Activated CD4-positive, alpha-beta T cell treated with anti-CD3 and anti-CD28 coated beads, Interleukin-2, amount 50 U/mL, for 1 hour (primary cell): Measurements from ENCODE around the gene SIRPG.
"Not testable (repeated sequence)": the region's sequence is repeated elsewhere in the genome, so short reads cannot be mapped to it uniquely, and the experiment has no call there.

Source experiments
- DNase-seq: peaks from one replicate; pipeline ENCODE4 v3.0.0-alpha.2; 2020

The SIRPG gene

GRCh38 chr20:1657556-1658334 lies at the start of gene SIRPG:
Gene SIRPG (minus strand): TSS chr20:1657779. CDS start chr20:1657714, 65 bp downstream.
- no peak for DNase-seq

DNA sequence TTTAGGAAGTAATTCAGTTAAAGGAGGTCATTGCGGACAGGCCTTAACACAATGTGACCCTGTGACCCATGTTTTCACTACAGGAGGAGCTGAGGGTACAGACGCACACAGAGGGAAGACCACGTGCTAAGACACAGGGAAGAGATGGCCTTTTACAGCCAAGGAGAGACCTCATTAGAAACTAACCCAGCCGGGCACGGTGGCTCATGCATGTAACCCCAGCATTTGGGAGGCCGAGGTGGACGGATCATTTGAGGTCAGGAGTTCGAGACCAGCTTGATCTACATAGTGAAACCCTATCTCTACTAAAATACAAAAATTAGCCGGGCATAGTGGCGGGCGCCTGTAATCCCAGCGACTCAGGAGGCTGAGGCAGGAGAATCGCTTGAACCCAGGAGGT lies 49.3 kb upstream of the SIRPG start:
- DNase-seq = not testable (repeated sequence)

DNA sequence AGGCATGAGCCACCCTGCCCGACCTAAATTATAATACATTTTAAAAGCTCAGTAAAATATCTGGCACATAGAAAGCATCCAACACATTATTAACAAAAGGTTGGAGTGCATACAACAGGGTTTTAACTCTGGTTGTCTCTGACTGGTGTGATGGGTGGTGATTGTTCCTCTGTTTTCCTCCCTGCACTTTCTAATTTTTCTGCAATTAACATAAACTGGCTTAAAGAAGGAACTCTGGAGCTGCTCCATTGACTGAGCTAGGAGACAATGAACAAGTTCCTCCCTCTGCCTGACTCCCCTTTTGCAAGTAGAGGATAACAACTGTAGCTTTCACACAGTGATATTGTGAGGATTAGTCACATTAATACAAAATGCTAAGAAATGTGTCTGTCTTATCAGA lies 48.5 kb upstream of the SIRPG start:
- DNase-seq = no peak

- DNase-seq = no peak
Observed at GRCh38 chr20:1702855-1703254, 45.3 kb upstream of the SIRPG start.

DNA sequence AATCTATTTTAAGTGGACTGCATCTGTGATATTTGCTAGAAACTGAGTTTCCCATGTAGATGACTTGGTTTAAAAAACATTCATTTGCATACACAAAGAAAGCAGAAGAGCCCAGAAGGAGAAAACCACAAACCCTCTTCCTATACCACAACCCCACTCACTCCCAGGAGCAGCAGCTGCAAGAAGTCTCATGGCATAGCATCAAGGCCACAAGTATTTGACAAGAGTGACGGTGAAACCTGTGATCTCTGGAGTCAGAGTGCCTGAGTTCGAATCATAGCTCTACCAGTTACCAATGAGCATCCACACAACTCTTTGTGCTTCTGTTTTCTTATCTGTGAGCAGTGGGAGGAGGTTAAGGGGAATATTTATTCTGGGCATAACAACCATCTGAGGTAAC lies 44.7 kb upstream of the SIRPG start:
- no peak for DNase-seq

DNA sequence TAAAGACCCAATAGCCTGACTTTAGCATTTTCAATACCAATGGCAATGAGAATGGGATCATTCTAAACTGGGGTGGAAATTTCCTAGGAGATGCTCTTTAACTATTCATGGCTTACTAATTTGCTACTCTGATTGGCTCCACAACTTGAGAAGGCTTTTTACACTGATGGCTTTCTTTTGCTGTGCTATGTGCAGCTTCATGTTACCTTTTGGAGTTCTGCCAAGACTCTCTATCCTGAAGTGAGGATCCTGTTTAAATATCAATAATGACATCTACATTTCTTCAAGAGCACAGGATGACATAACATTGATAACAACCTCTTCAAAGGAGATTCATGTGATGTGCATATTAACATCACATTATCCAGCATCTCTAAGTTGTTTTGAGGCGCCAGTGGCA lies 43.4 kb upstream of the SIRPG start:
- no peak for DNase-seq

- no peak for DNase-seq
Observed at GRCh38 chr20:1697592-1697991, 40.0 kb upstream of the SIRPG start.

GRCh38 chr20:1696521-1697209 lies 39.1 kb upstream of the SIRPG start:
- DNase-seq = no peak

DNA sequence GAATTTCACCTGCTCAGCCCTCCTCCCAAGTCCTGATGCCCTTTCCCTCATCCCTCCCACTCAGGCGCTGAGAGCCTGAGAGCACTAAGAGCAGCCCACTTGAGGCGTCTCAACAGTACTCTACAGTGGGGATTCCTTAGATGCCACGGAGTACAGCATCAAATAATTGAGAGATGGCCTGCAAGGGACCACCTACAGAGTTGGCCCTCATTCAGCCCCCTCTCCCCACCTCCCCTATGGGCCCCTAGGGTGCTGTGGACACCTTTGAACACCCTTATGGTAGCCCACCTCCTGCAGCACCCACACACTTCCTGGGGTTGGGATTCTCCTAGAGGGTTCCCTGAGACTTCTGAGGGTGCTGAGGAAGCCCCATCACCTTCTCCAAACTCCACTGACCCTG lies 37.1 kb upstream of the SIRPG start:
- no peak for DNase-seq

- DNase-seq = no peak
Observed at GRCh38 chr20:1693427-1693826, 35.8 kb upstream of the SIRPG start.

DNA sequence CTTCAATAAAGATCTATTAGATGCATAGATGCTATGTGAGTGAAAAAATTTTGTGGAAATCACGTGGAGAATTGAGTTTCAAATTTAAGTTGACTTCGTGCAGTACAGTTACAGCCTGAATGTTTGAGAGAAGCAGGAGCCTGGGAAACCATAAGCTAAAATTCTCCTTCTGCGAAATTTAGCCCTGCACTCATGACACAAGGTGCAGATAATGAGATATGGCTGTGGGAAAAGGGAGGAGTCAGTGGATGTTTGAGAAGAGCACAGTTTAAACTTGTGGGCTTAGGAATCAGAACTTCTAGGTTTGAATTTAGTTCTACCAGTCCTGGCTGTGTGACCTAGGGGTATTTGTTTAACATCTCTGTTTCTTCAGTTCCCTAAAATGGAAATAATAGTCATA lies 32.1 kb upstream of the SIRPG start:
- DNase-seq = no peak

DNA sequence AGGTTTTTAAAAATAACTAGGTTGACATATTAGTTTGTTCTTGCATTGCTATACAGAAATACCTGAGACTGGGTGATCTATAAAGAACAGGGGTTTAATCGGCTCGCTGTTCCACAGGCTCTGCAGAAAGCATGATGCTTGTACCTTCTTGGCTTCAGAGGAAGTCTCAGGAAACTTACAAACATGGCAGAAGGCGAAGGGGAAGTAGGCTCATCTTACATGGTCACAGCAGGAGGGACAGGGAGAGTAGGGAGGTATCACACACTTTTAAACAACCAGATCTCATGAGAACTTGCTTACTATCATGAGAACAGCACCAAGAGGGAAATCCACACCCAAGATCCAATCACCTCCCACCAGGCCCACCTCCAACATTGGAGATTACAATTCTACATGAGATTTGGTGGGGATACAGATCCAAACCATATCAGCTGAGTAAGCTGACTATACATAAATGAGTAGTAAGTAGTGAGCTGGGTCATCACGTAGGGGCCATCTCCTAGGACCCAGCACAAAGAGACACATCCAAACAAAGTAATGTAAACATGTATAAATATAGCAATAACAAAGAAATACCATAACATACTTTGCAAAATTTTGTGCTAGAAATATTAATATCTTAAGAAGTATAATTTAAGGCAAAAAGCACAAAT lies 31.4 kb upstream of the SIRPG start:
- DNase-seq = no peak

GRCh38 chr20:1687053-1687452 lies 29.5 kb upstream of the SIRPG start:
- DNase-seq = no peak

- DNase-seq = no peak
Observed at GRCh38 chr20:1686151-1686748, 28.7 kb upstream of the SIRPG start.

DNA sequence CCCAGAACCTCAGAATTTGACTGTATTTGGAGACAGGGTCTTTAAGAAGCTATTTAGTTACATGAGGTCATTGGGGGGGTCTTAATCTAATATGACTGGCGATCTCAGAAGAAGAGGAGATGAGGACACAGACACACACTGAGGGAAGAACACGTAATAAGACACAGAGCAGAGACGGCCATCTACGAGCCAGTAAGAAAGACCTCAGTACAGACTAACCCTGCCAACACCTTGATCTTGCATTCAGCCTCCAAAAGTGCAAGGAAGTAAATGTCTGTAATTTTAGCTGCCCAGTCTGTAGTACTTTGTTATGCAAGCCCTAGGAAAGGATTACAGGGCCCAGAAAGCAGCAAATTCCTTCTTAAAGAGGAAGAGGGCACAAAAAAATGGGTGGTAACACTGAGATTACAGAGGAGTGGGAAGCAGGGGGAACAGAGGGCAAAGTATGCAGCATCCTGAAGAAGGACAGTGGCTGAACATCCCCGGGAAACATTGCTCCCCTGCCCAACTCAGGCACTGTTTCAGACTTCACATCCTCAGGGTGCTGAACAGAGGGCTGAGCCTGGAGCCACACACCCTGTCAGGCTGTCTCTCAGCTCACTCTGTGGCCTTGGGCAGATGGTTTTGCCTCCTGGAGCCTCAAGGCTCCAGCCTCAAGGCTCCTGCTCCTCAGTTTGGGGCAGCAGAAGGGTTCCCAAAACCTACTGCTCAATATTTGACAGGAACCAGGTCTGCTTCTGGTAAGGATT lies 27.9 kb upstream of the SIRPG start:
- no peak for DNase-seq

- no peak for DNase-seq
Observed at GRCh38 chr20:1684872-1685271, 27.3 kb upstream of the SIRPG start.

DNA sequence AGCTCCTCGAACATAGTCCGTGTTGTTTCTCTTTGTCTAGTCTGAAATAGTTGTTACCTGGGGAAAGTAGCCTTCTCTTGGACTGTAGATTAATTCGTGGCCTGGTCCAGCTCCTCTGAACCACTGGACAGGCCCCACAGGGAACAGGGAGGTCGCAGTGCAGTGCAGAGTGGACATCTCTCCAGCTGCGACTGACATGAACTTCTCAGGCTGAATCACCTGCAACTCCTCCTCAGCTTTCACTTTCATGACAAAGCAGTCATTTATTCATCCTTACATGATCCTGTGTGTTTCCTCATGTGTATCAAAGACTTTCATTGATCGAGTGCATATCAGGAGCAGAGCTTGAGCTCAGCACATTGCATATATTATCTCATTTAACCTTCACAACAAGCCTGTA lies 19.1 kb upstream of the SIRPG start:
- DNase-seq = no peak

DNA sequence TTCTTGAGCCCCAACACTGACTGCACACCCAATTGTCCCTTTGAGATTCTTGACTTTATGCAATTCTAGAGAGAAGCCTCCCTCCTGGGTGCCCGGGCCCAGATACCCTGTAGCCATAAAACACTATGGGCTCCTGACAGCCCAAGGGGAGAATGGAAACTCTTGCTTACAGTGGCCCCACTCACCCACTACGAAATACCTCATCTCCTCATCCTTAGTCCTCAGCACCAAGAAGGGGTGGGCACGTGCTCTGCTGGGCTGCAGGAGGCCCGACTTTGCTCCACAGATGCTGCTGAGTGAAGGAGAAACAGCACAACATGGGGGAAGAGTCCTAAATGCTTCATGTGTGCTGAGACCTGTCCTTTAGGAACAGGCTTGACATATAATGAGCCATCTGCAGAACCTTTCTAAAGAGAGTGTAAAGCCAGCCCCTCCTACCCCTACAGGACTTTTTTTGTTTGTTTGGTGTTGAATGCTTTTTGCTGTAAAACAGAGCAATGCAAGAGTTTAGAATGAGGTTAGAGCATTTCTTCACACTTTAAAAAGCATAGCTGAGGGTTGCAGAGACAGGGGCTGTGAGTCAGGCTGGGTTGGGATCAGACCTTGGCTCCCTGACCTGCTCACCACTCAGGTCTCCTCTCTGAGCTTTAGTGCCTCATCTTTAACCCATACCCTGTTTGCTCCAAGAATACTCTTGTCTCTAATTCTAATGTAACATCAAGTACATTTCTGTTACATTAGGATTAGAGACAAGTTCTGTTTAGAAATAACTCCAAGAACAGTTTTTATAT lies 17.6 kb upstream of the SIRPG start:
- no peak for DNase-seq

GRCh38 chr20:1674361-1674760 lies 16.8 kb upstream of the SIRPG start:
- peak; percentile 20 for DNase-seq

GRCh38 chr20:1673424-1673823 lies 15.8 kb upstream of the SIRPG start:
- no peak for DNase-seq

- DNase-seq = no peak
Observed at GRCh38 chr20:1672728-1673127, 15.1 kb upstream of the SIRPG start.
